ENCODE results near the gene TXLNG.
"Not testable (repeated sequence)": the region's sequence is repeated elsewhere in the genome, so short reads cannot be mapped to it uniquely, and the experiment has no call there.

Gene TXLNG

DNA sequence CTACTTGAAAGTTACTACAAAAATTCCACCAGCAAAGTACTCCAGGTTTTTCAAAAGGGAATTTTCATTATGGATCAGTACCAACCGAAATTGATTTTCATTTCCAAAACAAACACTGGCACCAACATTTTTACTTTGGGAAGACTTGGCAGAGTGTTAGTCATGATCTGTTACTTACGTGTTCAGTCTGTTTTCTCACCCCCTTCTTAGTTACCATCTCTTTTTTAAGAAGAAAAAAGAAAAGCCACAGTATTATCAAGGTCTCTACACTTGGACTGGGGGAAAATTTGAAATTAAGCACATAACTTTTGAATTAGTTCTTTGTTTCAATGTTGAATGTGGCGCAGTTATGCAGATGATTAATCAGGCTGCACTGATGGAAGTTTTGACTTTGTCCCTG lies 56.4 kb downstream of the TXLNG start:
- H3K36me3 ChIP-seq (ENCODE audit: insufficient read depth, low read length) = peaks cover 10% of the 10 kb centered on the region
- no peaks in the 10 kb centered on the region for H3K9me3 ChIP-seq (ENCODE audit: low read length)
- no peak overlapping the region for H3K27ac ChIP-seq (ENCODE audit: low read depth, low read length)
- H3K4me3 ChIP-seq (ENCODE audit: low read depth in 1 of 2, low read length in 2 of 2) = no peak overlapping the region
- no peak overlapping the region for H3K9ac ChIP-seq (ENCODE audit: low read length)
- no peaks in the 10 kb centered on the region for H3K4me1 ChIP-seq (ENCODE audit: insufficient read depth, low read length)
- H3K27me3 ChIP-seq (ENCODE audit: control insufficient read depth in 1 of 2, insufficient read depth in 2 of 2, low read length in 2 of 2) = no peaks in the 10 kb centered on the region

DNA sequence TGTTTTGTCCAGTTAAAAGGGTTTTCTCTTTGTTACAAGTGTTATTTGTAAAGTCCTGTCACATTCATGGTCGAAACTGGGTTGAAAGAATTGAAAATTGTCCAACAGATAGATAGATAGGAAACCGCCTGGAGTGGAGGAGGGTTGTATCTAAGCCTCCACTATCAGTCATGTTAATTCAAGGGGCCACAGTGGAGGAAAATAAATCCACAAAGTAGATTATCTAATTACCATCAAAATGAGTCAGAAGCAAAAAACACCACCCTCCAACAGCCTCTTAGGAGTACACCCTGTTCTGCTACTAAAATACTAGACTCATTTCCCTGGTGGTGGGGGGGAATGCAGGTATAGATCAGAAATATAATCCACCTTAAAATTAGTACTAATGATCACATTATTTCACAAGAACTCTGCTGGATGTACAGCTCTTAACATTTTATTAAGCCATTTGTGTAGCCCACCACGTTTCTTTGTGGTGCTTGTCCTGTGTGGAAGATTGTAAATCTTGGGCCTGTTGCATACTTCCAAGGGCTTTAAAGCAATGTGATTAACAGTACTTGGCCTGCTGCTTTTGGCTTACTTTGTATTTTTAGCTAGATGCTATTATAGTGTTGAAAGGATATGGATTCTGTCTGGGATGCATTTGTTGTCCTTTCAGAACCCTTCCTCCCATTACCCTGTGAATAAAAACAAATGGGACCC lies 57.1 kb downstream of the TXLNG start:
- Histone ChIP-seq H3K27ac (ENCODE audit: low read depth, low read length) (no peak overlapping the region), H3K4me1 (ENCODE audit: insufficient read depth, low read length) (no peaks in the 10 kb centered on the region), H3K9ac (ENCODE audit: low read length) (no peak overlapping the region), H3K4me3 (ENCODE audit: low read depth in 1 of 2, low read length in 2 of 2) (no peak overlapping the region), H3K36me3 (ENCODE audit: insufficient read depth, low read length) (peaks cover 13% of the 10 kb centered on the region), H3K9me3 (ENCODE audit: low read length) (no peaks in the 10 kb centered on the region), H3K27me3 (ENCODE audit: control insufficient read depth in 1 of 2, insufficient read depth in 2 of 2, low read length in 2 of 2) (no peaks in the 10 kb centered on the region)

DNA sequence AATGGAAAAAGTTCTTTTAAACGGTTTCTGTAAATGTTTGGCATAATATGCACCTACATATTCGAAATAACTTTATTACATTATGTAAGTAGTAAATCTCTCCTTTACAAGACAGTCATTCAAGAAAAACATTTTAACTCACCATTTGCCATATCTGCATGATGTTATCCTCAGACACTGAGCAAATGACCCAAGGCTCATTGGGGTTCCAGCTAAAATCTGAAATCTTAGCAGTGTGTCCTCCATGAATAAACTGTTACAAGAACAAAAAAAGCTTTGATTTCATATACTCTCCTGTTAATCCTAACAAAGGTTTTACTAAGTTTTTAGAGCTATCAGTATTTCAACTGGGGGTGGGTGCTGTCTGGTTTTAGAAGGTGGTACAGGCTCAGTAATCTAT lies 59.4 kb downstream of the TXLNG start:
- H3K9me3 ChIP-seq (ENCODE audit: low read length) = no peaks in the 10 kb centered on the region
- H3K27me3 ChIP-seq (ENCODE audit: control insufficient read depth in 1 of 2, insufficient read depth in 2 of 2, low read length in 2 of 2) = no peaks in the 10 kb centered on the region
- peaks cover 12% of the 10 kb centered on the region for H3K36me3 ChIP-seq (ENCODE audit: insufficient read depth, low read length)
- no peaks in the 10 kb centered on the region for H3K4me1 ChIP-seq (ENCODE audit: insufficient read depth, low read length)
- H3K9ac ChIP-seq (ENCODE audit: low read length) = no peak overlapping the region
- H3K27ac ChIP-seq (ENCODE audit: low read depth, low read length) = no peak overlapping the region
- no peak overlapping the region for H3K4me3 ChIP-seq (ENCODE audit: low read depth in 1 of 2, low read length in 2 of 2)

DNA sequence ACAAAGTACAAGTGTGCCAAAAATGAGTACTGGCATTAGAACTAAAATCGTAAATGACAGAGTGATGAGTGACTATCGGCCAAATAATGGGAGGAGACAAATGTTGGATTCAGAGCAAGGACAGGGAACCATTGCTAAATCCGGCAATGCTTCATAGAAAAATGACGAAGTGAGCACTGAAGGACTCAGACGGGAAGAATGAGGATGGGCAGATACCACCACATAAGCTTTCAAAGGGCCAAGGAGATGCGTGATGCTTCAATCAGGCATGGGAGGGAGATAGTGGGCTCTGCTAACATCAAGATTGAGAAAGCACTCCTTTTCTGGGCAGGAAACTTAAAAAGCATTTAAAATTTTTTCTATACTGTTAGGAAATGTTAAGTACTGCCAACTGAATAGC lies 62.3 kb downstream of the TXLNG start:
- no peaks in the 10 kb centered on the region for H3K4me1 ChIP-seq (ENCODE audit: insufficient read depth, low read length)
- no peak overlapping the region for H3K9ac ChIP-seq (ENCODE audit: low read length)
- no peak overlapping the region for H3K4me3 ChIP-seq (ENCODE audit: low read depth in 1 of 2, low read length in 2 of 2)
- H3K27ac ChIP-seq (ENCODE audit: low read depth, low read length) = no peak overlapping the region
- no peaks in the 10 kb centered on the region for H3K9me3 ChIP-seq (ENCODE audit: low read length)
- H3K36me3 ChIP-seq (ENCODE audit: insufficient read depth, low read length) = peaks cover 11% of the 10 kb centered on the region
- H3K27me3 ChIP-seq (ENCODE audit: control insufficient read depth in 1 of 2, insufficient read depth in 2 of 2, low read length in 2 of 2) = no peaks in the 10 kb centered on the region

DNA sequence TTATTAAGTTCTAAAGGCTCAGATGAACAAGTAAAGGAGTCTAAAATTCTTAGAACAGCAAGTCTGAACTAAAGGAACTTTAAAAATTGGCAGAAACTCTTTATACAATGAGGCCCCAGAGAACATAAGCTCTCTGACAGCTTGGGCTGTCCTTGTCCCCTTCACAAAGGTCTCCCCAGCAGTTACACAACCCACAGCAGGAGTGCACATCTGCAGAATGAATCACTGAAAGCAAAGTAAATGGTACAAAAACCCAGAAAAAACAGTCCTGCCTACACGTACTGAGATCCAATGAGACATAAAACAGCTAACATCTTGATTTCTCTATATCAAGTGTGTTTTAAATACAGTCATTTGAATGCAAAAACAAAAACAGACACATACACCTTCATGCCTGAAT lies 65.2 kb downstream of the TXLNG start:
- H3K4me3 ChIP-seq (ENCODE audit: low read depth in 1 of 2, low read length in 2 of 2) = no peak overlapping the region
- peaks cover 13% of the 10 kb centered on the region for H3K36me3 ChIP-seq (ENCODE audit: insufficient read depth, low read length)
- no peaks in the 10 kb centered on the region for H3K27me3 ChIP-seq (ENCODE audit: control insufficient read depth in 1 of 2, insufficient read depth in 2 of 2, low read length in 2 of 2)
- no peak overlapping the region for H3K27ac ChIP-seq (ENCODE audit: low read depth, low read length)
- no peaks in the 10 kb centered on the region for H3K9me3 ChIP-seq (ENCODE audit: low read length)
- H3K4me1 ChIP-seq (ENCODE audit: insufficient read depth, low read length) = no peaks in the 10 kb centered on the region
- no peak overlapping the region for H3K9ac ChIP-seq (ENCODE audit: low read length)

DNA sequence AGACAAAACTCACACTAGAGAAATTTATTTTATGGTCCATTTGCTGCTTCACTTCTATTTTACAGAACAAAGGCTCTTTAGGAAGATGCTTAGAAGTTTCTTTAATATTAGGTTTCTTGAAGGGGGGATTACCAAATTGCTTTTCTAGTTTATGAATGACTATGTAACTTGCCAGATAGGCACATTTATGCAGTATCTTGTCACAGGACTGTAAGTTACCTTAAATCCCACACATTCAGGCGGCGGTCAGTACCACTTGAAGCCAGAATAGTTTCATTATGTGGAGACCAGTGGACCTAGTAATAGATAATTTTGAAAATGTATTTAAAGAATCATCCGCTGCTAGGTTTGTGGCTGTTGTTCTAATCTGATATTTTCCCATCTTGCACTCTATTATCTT lies 65.6 kb downstream of the TXLNG start:
- Histone ChIP-seq H3K27ac (ENCODE audit: low read depth, low read length) (no peak overlapping the region), H3K9me3 (ENCODE audit: low read length) (no peaks in the 10 kb centered on the region), H3K36me3 (ENCODE audit: insufficient read depth, low read length) (peaks cover 15% of the 10 kb centered on the region), H3K9ac (ENCODE audit: low read length) (no peak overlapping the region), H3K4me1 (ENCODE audit: insufficient read depth, low read length) (no peaks in the 10 kb centered on the region), H3K4me3 (ENCODE audit: low read depth in 1 of 2, low read length in 2 of 2) (no peak overlapping the region), H3K27me3 (ENCODE audit: control insufficient read depth in 1 of 2, insufficient read depth in 2 of 2, low read length in 2 of 2) (no peaks in the 10 kb centered on the region)

DNA sequence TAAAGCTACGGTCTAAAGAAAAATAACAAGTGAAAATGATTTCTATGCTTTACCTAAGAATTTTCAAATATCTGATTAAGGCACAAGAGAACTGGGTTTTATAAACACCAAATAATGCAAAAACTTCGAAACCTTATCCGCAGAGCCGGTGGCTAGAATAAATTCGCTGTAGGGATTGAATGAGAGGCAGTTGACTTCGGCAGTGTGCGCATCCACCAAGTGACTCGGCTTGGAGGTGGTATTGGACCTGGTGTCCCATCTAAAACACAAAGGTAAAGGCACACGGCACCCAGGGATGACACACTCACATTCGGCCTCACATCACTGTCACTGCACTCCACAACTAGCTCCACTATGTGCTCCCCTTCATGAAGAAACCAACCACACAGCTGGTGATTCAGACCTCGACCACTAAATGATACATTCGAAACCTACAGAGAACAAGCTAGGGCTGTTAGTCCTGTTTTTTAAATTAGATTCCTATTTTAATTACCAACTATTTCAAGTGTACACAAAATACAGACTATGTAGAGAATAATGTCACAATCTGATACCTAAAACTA lies 66.4 kb downstream of the TXLNG start:
- H3K27me3 ChIP-seq (ENCODE audit: control insufficient read depth in 1 of 2, insufficient read depth in 2 of 2, low read length in 2 of 2) = no peaks in the 10 kb centered on the region
- H3K9me3 ChIP-seq (ENCODE audit: low read length) = no peaks in the 10 kb centered on the region
- no peak overlapping the region for H3K27ac ChIP-seq (ENCODE audit: low read depth, low read length)
- H3K4me3 ChIP-seq (ENCODE audit: low read depth in 1 of 2, low read length in 2 of 2) = no peak overlapping the region
- peaks cover 22% of the 10 kb centered on the region for H3K36me3 ChIP-seq (ENCODE audit: insufficient read depth, low read length)
- no peak overlapping the region for H3K9ac ChIP-seq (ENCODE audit: low read length)
- H3K4me1 ChIP-seq (ENCODE audit: insufficient read depth, low read length) = no peaks in the 10 kb centered on the region

DNA sequence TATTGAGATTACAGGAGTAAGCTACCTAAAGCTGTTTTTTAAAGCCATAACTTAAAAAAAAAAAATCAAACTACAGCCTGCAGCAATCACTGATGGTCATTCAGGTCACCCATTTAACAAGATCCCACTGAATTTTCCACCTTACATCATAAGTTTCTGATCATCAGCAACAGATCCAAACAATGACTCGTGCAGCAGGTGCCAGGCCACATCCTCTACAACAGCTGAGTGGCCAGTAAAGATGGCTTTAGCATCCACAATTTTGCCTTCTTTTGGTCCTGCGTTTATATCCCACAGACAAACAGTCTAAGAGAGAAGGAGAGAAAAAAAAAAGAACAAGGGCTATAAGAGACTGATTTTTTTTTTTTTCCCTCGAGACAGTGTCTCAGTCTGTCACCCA lies 67.3 kb downstream of the TXLNG start:
- Histone ChIP-seq H3K4me1 (ENCODE audit: insufficient read depth, low read length) (no peaks in the 10 kb centered on the region), H3K27me3 (ENCODE audit: control insufficient read depth in 1 of 2, insufficient read depth in 2 of 2, low read length in 2 of 2) (no peaks in the 10 kb centered on the region), H3K27ac (ENCODE audit: low read depth, low read length) (no peak overlapping the region), H3K4me3 (ENCODE audit: low read depth in 1 of 2, low read length in 2 of 2) (no peak overlapping the region), H3K36me3 (ENCODE audit: insufficient read depth, low read length) (peaks cover 25% of the 10 kb centered on the region), H3K9ac (ENCODE audit: low read length) (no peak overlapping the region), H3K9me3 (ENCODE audit: low read length) (no peaks in the 10 kb centered on the region)

DNA sequence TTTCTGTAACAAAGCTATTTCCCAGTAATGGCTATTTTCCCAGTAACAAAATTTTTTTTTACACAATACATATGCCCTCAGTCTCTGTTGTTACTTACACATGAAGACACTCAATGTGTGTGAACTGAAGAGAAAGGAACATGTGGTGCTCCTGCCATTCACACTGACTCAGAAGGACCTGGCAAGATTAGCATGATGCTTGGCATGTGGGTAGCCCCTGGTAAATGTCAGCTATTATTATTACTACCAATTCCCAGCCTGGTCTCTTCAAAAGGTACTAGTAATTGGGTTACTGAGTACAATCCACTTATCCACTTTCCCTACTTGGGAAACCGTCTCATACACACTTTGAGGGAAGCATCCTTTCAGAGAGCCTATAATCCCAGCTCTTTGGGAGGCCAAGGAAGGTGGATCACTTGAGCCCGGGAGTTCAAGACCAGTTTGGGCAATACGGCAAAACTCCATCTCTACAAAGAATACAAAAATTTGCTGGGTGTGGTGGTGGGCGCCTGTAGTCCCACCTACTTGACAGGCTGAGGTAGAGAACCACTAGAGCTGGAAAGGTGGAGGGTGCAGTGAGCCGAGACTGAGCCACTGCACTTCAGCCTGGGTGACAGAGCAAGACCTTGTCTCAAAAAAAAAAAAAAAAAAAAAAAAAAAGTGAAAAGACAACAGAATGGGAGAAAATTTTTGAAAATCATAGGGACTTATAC lies 69.3 kb downstream of the TXLNG start:
- Histone ChIP-seq H3K27ac (ENCODE audit: low read depth, low read length) (no peak overlapping the region), H3K9ac (ENCODE audit: low read length) (no peak overlapping the region), H3K27me3 (ENCODE audit: control insufficient read depth in 1 of 2, insufficient read depth in 2 of 2, low read length in 2 of 2) (peaks cover 0 to 4% of the 10 kb centered on the region in 2 donors), H3K4me1 (ENCODE audit: insufficient read depth, low read length) (no peaks in the 10 kb centered on the region), H3K9me3 (ENCODE audit: low read length) (no peaks in the 10 kb centered on the region), H3K36me3 (ENCODE audit: insufficient read depth, low read length) (peaks cover 24% of the 10 kb centered on the region), H3K4me3 (ENCODE audit: low read depth in 1 of 2, low read length in 2 of 2) (no peak overlapping the region)

DNA sequence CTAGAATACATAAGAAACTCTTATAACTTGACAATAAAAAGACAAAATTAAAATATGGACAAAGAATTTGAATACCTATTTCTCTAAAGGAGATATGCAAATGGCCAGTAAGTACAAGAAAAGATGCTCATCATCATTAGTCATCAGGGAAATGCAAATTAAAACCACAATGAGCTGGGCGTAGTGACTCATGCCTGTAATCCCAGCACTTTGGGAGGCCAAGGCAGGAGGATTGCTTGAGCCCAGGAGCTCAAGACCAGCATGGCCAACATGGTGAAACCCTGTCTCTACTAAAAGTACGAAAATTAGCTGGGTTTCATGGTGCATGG lies 69.8 kb downstream of the TXLNG start:
- H3K27me3 ChIP-seq (ENCODE audit: control insufficient read depth in 1 of 2, insufficient read depth in 2 of 2, low read length in 2 of 2); H3K4me1 ChIP-seq (ENCODE audit: insufficient read depth, low read length); H3K9me3 ChIP-seq (ENCODE audit: low read length); H3K27ac ChIP-seq (ENCODE audit: low read depth, low read length); H3K9ac ChIP-seq (ENCODE audit: low read length); H3K4me3 ChIP-seq (ENCODE audit: low read depth in 1 of 2, low read length in 2 of 2): not testable (repeated sequence)
- H3K36me3 ChIP-seq (ENCODE audit: insufficient read depth, low read length) = peaks cover 24% of the 10 kb centered on the region

DNA sequence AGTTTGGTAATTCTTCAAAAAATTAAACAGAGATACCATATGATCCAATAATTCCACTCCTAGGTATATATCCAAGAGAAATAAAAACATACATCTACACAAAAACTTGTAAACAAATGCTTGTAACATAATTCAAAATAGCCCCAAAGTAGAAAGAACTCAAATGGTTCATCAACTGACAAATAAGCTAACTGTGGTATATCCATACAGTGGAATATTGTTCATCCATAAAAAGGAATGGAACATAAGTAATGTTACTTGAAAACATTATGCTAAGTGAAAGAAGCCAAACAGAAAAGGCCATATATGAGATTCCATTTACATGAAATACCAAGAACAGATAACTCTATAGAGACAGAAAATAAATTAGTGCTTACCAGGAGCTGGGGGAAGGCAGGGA lies 70.5 kb downstream of the TXLNG start:
- Histone ChIP-seq H3K36me3 (ENCODE audit: insufficient read depth, low read length) (peaks cover 24% of the 10 kb centered on the region), H3K9me3 (ENCODE audit: low read length) (no peaks in the 10 kb centered on the region), H3K27ac (ENCODE audit: low read depth, low read length) (no peak overlapping the region), H3K4me3 (ENCODE audit: low read depth in 1 of 2, low read length in 2 of 2) (no peak overlapping the region), H3K4me1 (ENCODE audit: insufficient read depth, low read length) (no peaks in the 10 kb centered on the region), H3K27me3 (ENCODE audit: control insufficient read depth in 1 of 2, insufficient read depth in 2 of 2, low read length in 2 of 2) (peaks cover 0 to 4% of the 10 kb centered on the region in 2 donors), H3K9ac (ENCODE audit: low read length) (no peak overlapping the region)

DNA sequence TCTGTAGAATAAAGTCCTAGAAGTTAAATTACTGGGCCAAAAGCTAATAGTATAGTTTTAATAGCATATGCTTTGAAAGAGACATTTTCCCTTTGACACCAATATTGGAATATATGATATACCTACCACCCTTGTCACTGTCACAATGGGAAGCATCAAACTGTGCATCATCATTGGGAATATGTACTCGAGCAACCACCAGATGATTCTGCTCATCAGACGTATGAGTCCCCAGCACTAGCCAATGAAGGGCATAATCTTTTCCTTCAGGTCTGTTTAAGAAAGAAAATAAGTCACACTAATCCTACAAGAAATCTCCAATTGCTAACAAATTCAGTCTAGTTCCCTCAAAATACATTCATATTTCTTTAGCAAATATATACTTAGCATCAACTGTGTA lies 76.6 kb downstream of the TXLNG start:
- H3K27ac ChIP-seq (ENCODE audit: low read depth, low read length) = no peak overlapping the region
- peaks cover 0 to 4% of the 10 kb centered on the region in 2 donors for H3K27me3 ChIP-seq (ENCODE audit: control insufficient read depth in 1 of 2, insufficient read depth in 2 of 2, low read length in 2 of 2)
- peaks cover 7% of the 10 kb centered on the region for H3K36me3 ChIP-seq (ENCODE audit: insufficient read depth, low read length)
- H3K9me3 ChIP-seq (ENCODE audit: low read length) = no peaks in the 10 kb centered on the region
- H3K4me3 ChIP-seq (ENCODE audit: low read depth in 1 of 2, low read length in 2 of 2) = no peak overlapping the region
- H3K9ac ChIP-seq (ENCODE audit: low read length) = no peak overlapping the region
- H3K4me1 ChIP-seq (ENCODE audit: insufficient read depth, low read length) = peaks cover 2% of the 10 kb centered on the region
